ENCODE results near the gene SRGAP2C.
"Not testable (repeated sequence)": the region's sequence is repeated elsewhere in the genome, so short reads cannot be mapped to it uniquely, and the experiment has no call there.

SRGAP2C gene

DNA sequence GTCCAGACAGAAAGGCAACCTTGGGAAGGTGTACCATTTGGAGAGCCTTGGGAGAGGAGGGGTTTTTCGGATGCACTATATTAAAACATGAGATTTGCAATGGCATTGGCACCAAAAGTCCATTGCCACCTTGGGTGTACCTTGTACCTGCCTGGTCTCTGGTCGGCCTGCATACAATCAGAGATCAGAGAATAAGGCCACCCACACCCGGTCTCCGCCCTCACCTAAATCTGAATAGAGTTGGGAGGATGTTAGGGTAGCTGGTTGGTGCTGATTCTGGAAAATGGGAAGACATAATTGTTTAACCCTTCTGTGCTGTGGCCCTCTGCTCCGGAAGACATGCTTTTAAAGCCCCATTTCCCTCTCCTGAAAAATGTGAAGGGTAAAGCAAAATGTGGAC is 3.1 kb downstream of the SRGAP2C start:
- not testable (repeated sequence) for DNase-seq

DNA sequence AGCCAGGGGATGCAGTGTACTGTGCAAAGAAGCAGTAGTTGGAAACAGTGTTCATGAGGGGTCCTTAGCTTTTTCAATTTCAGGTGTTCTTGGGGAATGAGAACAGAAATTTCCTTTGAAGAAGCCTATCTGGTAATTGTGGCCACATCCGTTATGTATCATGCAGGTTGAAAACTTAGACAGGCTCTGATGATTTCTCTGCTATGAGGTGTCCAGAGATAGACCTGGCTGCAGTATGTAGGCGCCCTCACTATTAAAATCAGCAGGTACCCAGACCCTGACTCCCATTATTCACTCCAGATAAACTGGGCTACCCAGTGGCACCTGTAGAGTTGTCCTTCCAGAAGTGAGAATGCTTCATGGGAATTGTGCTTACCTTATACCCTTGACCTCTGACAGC is 7.7 kb downstream of the SRGAP2C start:
- DNase-seq: not testable (repeated sequence)

DNA sequence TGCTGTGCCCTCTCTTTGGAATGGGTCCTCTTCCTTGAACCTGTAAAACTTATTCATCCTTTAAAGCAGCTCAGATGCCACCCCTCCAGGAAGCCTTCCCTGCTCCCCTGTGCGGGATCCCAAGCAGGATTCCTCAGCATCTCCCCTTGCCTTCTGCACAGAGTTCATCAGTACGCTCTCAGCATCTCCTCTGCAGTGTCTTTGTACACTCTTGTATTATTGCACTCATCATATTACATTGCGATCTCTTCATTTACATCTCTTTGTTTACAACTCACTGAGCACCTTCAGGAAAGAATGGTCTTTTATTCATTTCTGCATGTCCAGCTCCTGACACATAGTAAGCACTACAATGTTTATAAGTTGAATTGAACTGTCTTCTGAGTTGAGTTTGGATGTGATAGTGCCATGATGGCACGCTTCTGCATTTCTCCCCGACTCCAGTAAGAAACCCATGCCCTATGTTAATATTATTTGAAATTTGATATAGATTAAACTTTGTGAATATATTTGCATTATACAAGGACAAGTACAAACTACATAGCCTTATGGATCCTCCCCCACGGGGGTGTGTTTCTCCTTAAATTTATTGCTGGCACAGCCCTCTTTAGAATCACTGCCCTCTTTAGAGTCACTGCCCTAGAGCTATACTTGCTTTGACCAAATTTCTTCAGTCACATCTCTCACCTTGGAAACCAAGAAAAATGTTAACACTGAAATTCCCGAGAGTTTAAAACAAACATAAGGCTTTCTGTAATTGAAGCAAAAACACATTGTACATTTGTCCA is 12.5 kb downstream of the SRGAP2C start:
- DNase-seq: not testable (repeated sequence)

DNA sequence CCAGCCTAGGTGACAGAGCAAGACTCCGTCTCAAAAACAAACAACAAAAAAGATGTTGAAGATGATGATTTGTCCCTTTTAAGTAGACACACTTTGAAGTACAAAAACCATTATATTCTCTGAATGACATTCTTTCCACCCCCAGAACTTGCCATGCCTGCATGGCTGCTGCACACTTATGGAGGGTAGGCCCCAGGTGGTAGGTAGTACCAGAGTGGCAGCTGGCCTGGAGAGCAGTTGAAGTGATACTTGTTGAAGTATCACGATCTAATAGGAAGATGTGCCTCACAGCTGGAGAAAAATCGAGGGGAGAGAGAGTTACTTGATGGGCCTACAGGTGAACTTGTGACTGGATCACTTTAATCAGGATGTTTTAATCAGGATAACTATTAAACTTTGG is 15.0 kb downstream of the SRGAP2C start:
- DNase-seq: not testable (repeated sequence)

DNA sequence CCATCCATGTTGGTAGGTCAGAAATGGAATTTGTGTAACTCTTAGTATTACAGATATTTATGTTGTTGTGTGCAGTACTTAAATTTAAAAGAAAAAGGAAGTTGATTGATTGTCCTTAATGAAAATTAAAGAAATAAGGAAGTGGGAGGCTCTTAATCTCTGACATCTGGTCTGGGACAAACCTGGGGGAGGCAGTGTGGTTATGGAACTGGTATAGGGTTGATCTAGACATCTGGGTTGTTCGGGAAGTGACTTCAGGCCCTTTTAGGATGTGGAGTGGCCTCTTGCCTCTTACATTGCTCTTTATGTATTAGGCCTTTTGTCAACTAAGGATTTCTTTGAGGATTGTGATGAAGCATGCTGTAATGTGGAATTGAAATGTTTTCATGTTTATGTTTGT is 15.5 kb downstream of the SRGAP2C start:
- not testable (repeated sequence) for DNase-seq

DNA sequence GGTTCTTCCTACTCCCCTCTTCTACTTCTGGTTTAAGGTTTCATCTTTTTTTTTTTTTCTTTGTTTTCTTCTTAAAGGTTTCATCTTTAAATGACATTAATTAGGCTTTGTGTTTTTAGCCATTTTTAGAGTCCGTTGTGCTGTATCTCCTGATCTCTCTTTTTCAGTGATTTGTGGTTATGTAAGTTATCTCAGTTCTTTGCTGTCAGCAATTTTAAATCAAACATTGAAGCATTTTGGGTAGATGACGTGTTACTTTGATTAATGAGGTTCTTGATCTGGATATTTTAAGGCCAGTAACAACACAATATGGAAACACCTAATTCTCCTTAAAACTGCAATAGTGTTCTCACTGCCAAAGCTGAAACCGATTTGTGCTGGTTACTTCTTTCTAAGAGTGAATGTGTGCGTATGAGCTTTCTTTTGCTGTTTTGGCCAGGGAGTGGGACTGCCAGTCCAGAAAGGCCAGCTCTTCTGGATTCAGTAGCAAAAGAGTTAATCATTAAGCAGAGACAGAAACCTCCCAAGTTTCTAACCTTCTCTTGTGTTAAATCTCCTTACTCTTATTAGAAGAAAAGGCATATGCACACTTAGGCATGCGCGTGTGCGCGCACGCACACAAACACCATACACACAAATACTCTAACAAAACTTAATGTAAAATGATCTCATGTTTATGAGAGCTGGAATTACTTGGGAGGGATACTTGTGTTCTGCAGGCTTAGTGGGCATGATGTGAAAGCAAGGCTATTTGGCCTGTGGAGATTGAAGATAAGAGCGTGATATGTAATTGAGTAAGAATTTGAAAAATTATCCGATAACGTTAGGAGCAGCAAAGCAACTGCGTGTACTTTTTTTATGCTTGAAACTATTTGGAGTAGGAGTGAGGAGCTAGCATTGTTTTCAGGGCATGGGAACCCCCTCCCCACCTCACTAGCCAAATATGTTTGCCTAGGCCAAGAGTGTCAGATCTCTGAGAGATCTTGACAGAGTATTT is 16.5 kb downstream of the SRGAP2C start:
- DNase-seq: not testable (repeated sequence)

DNA sequence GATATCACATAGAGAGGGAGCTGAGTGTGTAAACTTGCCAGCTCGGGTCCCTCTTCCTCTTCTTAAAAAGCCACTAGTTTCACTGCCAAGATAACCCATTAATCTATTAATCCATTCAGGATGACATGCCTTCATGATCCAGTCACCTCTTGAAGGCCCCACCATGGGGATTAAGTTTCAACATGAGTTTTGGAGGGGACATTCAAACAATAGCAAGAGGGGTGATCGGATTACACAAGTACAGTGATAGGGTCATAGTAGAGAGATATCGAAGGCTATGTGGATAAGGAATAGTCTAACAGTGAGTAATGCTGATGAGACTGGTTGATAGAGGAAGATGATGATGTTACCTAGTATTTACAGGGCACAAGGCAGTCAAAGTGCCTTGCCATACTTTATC is 18.2 kb downstream of the SRGAP2C start:
- not testable (repeated sequence) for DNase-seq

DNA sequence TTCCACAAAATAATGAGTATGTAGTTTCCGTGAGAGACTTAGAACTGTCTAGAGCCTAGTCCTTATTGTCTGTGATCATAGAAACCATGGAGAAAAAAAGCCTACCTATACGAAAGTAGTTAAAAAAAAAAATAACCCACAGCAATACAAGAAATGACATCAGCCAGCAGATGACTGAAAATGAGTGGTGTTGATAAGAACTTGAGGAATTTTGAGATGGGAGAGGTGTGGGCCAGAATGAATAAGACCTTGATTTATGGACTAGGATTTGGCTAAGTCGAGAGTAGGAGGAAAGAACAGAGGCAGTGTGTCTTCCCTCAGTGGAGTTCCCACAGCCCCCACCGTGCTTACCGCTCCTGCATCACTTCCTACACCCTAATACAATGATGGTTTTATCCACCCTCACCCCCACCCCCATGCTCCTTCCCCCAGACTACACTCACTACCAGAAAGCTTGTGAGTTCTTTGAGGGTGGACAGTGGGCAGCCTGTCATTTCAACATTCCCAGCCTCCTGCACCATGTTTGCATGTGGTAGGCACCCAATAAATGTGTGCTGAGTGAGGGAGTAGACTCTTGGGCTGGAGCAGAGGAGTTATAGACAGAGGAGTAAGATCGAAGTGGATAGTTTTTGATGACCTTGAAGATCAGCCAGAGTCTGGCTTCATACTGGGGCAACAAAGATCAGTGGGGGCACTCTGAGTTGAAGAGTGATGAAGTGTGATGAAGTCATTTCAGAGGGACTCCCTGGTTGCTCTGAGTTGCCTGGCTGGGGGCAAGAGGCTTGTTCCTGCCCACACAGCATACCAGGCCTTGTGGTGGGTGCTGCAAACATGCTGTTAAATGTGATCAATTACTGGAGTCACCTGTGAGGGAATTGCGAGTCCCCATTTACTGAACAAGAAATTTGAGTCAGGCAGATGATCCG is 21.3 kb downstream of the SRGAP2C start:
- DNase-seq: not testable (repeated sequence)

DNA sequence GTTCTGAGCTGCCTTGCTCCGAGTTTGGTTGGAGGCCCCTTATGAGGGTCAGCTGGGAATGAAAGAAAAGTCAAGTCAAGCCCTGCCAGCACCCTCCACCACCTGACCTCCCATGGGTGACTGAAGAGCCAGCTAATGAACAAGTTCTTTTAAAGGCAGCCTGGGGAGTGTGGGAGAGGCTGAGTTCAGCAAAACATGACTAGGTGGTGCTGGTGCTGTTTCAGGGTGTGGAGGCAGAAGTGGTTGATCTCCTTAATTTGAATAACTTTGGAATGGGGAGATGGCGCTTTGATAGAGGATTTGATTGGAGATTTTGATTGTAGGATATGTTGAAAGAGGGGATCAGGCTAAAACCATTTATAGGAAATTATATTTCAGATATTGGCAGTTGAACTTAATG is 22.6 kb downstream of the SRGAP2C start:
- DNase-seq: not testable (repeated sequence)

DNA sequence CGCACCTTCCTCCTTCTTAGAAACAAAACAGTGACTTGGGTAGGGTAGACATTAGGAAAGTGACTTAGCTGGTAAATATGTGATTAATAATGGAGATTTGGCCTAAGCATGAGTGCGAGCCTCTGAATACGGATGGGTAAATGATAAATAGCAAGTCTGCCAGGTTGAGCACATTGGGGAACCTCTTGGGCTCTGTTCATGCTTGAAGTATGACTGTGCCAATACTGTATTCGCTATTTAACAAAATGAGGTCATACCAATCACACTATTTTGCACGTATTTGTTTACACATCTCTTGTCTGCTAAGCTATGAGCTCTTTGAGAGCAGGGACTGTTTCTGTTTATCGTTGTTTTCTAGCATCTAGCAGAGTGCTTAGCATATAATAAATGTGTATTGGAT is 23.6 kb downstream of the SRGAP2C start:
- DNase-seq: not testable (repeated sequence)

DNA sequence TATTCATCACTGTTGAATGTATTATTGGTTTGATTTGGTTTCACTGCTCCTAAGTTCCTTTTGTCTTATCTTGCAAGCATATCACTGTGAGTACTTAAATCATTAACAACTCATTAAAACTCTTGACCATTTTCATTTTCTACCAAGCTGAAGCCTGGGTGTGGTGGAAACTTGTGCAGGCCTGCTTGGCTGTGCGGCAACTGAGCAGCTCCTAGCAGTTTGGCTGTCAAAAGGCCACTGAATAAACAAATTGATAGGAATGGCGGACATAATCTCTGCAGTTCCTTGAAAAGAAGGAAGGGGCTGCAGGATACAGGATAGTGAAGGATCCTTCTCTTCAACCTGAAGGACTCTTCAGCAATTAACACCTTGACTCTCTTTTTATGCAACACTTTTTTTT is 26.0 kb downstream of the SRGAP2C start:
- DNase-seq: not testable (repeated sequence)

DNA sequence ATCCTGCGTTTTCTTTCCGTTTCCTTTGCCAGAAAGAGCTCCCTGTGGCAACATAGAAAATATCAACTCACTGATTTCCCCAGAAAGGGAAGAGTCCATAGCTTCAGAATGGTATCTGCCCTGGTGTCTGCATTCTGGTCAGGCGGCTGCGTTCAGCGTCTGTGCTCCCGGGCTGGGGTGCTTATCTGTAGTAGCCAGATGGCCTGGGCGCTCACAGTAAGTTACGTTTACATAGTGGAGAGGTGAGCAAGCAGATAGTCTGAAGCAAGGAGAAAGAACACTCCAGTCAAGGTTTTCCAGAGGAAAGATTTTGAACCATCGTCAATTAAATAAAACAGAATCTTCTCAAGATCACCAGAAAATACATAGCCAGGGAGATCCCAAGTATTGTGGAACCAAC is 28.7 kb downstream of the SRGAP2C start:
- DNase-seq: not testable (repeated sequence)

DNA sequence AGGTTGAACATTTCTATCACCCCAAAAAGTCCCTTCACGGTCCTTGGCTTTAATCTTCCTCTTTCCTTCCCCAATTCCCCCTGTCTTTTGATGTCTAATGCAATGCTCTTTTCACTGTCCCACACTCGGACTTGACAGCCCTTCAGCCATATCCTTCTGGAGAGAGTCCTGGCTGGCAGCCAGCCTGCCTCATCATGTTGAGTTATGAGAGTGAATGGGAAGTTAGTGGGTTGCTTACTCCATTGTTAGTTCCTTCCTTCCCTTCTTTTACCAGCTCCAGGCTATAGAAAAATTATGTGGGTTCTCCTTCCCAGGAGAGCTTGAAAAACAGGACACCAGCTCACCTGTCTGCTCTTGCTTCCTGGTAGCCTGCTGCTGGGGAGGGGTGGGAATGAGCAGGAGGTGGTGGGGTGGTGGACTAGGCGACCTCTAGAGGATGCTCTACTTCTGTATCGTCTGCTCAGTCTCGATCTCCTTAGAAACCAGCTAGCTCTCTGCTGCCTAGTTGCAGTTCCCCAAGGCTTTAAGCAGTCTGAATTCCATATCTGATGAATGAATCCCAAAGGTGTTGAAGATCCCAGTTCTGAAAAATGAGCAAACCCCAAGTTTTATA is 29.9 kb downstream of the SRGAP2C start:
- DNase-seq: not testable (repeated sequence)

DNA sequence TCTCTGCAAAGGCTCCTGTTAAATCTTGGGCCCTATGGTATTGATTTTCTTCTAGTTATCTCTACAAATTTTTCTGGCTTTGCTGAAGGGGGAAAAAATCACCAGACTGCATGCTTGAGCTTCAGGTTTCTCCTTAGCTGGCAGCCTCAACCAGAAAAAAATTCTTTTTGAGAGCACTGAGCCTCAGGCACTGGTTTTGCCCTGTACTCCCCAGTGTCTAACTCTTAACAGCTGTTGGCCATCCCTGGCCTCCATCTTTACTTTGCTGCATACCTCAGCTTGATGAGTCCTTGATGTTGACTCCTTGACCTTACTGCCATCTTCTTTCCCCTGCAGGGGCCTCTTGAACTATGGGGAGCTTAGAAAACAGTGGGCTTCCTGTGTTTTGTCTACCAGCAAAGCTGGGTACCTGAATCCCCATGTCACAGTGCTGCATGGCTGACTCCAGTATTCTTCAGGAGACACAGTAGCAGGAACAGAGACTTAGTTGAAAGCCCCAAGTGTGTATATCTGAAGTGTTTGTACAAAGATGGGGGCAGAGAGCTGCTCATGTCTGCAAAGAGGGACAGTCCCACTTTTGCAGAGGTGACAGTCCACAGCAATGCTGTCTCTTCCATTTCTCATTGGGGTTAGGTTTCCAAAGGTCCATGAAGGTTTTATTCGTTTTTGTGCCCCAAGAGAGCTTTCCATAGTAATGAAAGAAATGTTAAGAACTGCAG is 31.1 kb downstream of the SRGAP2C start:
- DNase-seq: not testable (repeated sequence)

DNA sequence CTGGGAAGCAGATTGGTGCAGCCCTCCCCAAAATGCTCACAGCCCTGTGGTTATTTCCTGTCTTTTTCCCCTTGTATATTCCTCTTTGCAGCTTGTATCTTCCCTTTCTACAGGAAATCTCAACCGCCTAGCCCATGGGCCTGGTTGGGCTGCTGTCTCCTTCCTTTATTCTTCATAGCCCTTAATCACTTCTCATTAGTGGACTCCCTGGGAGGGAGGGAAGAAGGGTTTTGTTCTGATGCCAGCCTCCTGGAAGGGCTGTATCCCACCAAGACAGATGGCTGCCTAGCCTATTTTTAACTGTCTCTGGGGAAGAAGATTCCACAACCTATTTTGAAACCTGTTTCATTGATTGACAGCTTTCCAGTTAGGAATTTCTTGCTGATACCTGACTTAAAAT is 31.9 kb downstream of the SRGAP2C start:
- not testable (repeated sequence) for DNase-seq

DNA sequence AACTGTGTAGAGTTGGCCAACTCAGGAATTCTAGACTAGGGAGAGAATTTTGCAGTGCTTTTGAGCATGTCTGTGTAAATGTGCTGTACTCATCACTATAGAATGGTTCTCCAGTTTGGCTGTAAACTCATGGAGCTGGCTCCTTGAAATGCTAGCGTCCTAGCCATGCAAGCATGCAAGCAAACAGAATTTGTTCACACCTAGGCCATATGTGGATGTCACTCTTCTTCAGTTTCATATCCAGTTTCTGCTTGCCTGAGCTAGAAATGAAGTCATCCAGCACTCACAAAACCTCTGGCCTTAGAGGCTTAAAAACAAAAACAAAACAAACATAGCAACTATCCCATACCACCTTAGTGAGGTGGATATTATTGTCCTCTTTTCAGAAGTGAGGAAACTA is 37.0 kb downstream of the SRGAP2C start:
- not testable (repeated sequence) for DNase-seq

DNA sequence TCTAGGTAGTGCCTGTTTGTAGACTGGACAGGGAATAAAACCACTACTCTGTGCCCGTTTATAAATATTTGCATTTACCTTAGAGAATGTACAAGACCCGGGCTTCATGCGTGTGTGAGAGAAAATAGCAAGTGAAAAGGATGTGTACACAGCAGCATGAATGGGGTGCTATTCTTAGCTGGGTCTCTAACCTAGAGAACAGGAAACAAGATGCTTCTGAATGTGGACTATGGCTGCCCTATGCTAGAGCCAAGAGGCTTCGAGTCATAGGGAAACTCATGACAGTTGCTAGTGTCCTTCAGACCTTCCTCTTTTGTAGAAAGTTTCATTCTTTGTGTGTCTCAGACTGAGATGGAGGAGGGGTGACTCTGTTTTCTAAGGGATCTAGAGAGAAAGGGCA is 39.9 kb downstream of the SRGAP2C start:
- DNase-seq: not testable (repeated sequence)

DNA sequence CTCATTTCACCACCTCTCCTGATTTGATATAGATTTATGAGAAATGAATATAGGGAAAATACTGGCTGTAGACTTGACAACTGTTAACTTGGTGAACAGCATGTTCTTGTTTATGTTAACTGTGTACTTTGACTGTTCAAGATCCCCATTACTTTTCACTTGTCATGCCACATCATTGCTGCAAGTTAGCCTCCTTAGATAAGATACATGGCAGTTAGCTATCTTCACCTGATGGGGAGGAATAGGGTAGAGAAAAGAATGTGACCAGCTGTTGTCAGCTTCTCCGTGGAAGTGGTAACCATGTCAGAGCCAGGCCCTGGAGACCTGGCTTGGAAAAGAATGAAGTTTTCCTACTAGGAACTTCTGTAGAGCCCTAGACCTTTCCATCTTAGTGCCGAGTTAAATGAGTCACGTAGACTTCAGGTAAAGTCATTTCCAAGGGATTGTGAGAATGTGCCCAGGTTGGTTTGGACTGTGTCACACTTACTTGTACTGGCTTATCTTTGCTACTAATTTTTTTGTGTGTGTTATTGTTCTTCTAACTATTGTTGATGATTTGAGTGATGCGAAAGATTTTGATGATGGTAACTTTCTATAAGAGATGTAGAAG is 41.6 kb downstream of the SRGAP2C start:
- not testable (repeated sequence) for DNase-seq

DNA sequence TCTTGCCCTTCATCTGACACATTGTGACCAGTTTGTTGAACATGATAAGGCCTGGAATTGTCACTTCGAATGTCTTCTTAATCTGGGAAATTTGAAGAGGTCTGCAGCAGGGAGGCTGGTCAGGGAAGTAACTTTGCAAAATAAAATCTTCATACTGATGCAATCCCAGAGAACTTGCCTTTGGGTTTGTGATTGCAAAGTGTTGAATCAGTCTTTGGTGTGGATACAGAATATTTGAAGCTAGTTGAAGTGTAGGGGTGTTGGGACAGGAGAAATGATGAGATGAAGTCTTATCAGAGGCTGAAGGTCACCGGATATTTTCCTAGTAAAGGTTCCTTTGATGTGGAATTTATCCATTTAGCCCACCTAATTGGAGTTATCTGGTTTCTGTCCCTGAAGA is 42.1 kb downstream of the SRGAP2C start:
- DNase-seq: not testable (repeated sequence)

DNA sequence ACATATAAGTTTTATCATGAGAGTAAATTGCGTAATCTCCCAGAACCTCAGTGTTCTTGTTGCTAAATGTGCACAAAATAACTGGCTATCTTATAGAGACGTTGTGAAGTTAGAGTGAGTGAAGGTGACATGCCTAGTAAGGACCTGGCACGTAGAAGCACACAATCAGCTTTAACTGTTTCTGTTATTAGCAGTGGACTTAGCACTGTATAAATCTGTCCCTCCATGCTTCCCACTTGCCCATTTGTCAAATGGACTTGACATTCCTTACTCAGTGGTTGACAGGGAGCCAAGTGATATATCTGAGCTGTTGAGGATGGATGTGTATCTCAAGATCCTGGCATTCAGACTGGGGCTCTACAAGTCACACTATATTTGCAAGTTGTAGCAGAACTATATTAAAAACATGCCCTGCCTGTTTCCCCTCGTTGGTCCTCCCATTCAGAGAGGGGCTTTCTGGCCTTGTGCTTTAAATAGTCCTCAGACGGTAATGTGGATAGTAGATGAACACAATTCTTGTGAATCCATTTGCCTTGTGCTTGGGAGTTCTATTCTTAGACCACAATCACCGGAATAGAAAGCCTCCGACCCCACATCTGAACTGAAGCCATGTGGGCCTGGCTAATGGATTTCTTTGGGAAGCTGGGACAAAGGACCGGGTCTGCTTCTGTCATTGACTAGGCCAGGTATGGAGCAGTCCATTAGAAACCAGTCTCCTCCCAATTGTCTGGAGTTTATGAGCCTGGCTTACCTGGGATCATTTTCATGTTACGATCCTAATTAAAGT is 43.0 kb downstream of the SRGAP2C start:
- DNase-seq: not testable (repeated sequence)
